ENCODE measurements around the gene ZNF521.

- TF ChIP-seq CTCF (IDR thresholded peaks at IDR 0.05; ENCODE audit: low read depth, low read length, missing input control) (no peak), REST (IDR thresholded peaks at IDR 0.05) (no peak), TAF1 (conservative IDR thresholded peaks at IDR 0.05) (no peak), GABPA (IDR thresholded peaks at IDR 0.05 in 1 of 2, conservative IDR thresholded peaks at IDR 0.05 in 1 of 2) (no peak)
- TF ChIP-seq, protein P1, sequence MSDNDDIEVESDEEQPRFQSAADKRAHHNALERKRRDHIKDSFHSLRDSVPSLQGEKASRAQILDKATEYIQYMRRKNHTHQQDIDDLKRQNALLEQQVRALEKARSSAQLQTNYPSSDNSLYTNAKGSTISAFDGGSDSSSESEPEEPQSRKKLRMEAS (IDR thresholded peaks at IDR 0.05), result no peak
Measured at GRCh38 chr18:25235401-25236042, 116.4 kb downstream of the ZNF521 start.
